WTC11 (cell line): ENCODE data around the gene RAB6C.
"Not testable (repeated sequence)": the region's sequence is repeated elsewhere in the genome, so short reads cannot be mapped to it uniquely, and the experiment has no call there.

Source experiments
- CTCF ChIP-seq: fragments of 200-600 bp; IDR thresholded peaks from 2 replicates; pipeline ENCODE4 v1.8.0; 2022; ENCODE audit warnings: antibody characterized with exemption
- ELF4 ChIP-seq: sonication (generic); formaldehyde crosslinking; IDR thresholded peaks from 2 replicates; pipeline ENCODE4 v1.8.1; 2022; ENCODE audit warnings: low read depth, mild to moderate bottlenecking, moderate library complexity, missing genetic modification reagents
- FOXP4 ChIP-seq: sonication (generic); formaldehyde crosslinking; IDR thresholded peaks from 2 replicates; pipeline ENCODE4 v1.8.0; 2022; ENCODE audit warnings: mild to moderate bottlenecking, missing genetic modification reagents
- KAT7 ChIP-seq: sonication (generic); formaldehyde crosslinking; IDR thresholded peaks from 2 replicates; pipeline ENCODE4 v1.8.1; 2023; ENCODE audit warnings: missing genetic modification reagents, mild to moderate bottlenecking, borderline replicate concordance
- SMAD3 ChIP-seq: sonication (generic); formaldehyde crosslinking; IDR thresholded peaks from 2 replicates; pipeline ENCODE4 v1.8.0; 2022; ENCODE audit warnings: missing genetic modification reagents, mild to moderate bottlenecking, borderline replicate concordance
- SP1 ChIP-seq: sonication (generic); formaldehyde crosslinking; conservative IDR thresholded peaks from 2 replicates; pipeline ENCODE4 v1.8.1; 2022; ENCODE audit warnings: missing genetic modification reagents
- STAT6 ChIP-seq: sonication (generic); formaldehyde crosslinking; conservative IDR thresholded peaks from 2 replicates; pipeline ENCODE4 v1.8.1; 2023; ENCODE audit warnings: mild to moderate bottlenecking, low read depth, missing genetic modification reagents, moderate library complexity
- TEAD1 ChIP-seq: sonication (generic); formaldehyde crosslinking; IDR thresholded peaks from 2 replicates; pipeline ENCODE4 v1.8.0; 2022; ENCODE audit warnings: mild to moderate bottlenecking, missing genetic modification reagents
- ZNF121 ChIP-seq: sonication (generic); formaldehyde crosslinking; IDR thresholded peaks from 2 replicates; pipeline ENCODE4 v1.8.0; 2023; ENCODE audit warnings: missing genetic modification reagents
- ZNF138 ChIP-seq: sonication (generic); formaldehyde crosslinking; conservative IDR thresholded peaks from 2 replicates; pipeline ENCODE4 v1.8.1; 2022; ENCODE audit warnings: mild to moderate bottlenecking, moderate library complexity, missing genetic modification reagents

GRCh38 chr2:129938850-129939471 lies 40.5 kb upstream of the RAB6C start:
- not testable (repeated sequence) for TF ChIP-seq FOXP4 (CRISPR knock-in tag); SP1 (CRISPR knock-in tag); STAT6; ZNF121 (CRISPR knock-in tag); ELF4 (CRISPR knock-in tag); CTCF; SMAD3 (CRISPR knock-in tag); ZNF138 (CRISPR knock-in tag); KAT7 (CRISPR knock-in tag); TEAD1
